SH-SY5Y (cell line): ENCODE results near the gene SNX30.

Experiments used
- GATA2 ChIP-seq: IDR thresholded peaks from 2 replicates; pipeline ENCODE4 v1.6.1; 2011; ENCODE audit warnings: mild to moderate bottlenecking, low read depth, low read length
- GATA3 ChIP-seq: IDR thresholded peaks from 2 replicates; pipeline ENCODE4 v1.6.1; 2011; ENCODE audit warnings: low read depth, mild to moderate bottlenecking, low read length, moderate library complexity

Gene SNX30

GRCh38 chr9:112861155-112861554 lies 110.6 kb downstream of the SNX30 start:
- TF ChIP-seq GATA2 (no peak), GATA3 (no peak)

- TF ChIP-seq GATA3 (no peak), GATA2 (no peak)
These were observed 111.3 kb downstream of the SNX30 start for GRCh38 chr9:112861638-112862555.

GRCh38 chr9:112863214-112863613 lies 112.7 kb downstream of the SNX30 start:
- no peak for TF ChIP-seq GATA2
- TF ChIP-seq GATA3 = no peak

- TF ChIP-seq GATA2 = no peak
- TF ChIP-seq GATA3 = no peak
These were observed 113.2 kb downstream of the SNX30 start for GRCh38 chr9:112863746-112864145.

- no peak for TF ChIP-seq GATA2
- no peak for TF ChIP-seq GATA3
These were observed 113.8 kb downstream of the SNX30 start for GRCh38 chr9:112864403-112864802.

- TF ChIP-seq GATA2 = no peak
- TF ChIP-seq GATA3 = no peak
These were observed 114.4 kb downstream of the SNX30 start for GRCh38 chr9:112864982-112865381.

GRCh38 chr9:112866662-112867274 lies 116.2 kb downstream of the SNX30 start:
- no peak for TF ChIP-seq GATA2
- no peak for TF ChIP-seq GATA3

- TF ChIP-seq GATA2 = no peak
- TF ChIP-seq GATA3 = no peak
These were observed 116.9 kb downstream of the SNX30 start for GRCh38 chr9:112867275-112867991.

GRCh38 chr9:112868461-112868860 lies 117.9 kb downstream of the SNX30 start:
- TF ChIP-seq GATA3 = no peak

- no peak for TF ChIP-seq GATA2
- TF ChIP-seq GATA3 = no peak
These were observed 118.5 kb downstream of the SNX30 start for GRCh38 chr9:112869041-112869529.

GRCh38 chr9:112869917-112870316 lies 119.4 kb downstream of the SNX30 start:
- TF ChIP-seq GATA2 (no peak), GATA3 (no peak)

GRCh38 chr9:112870556-112870955 lies 120.0 kb downstream of the SNX30 start:
- no peak for TF ChIP-seq GATA2
- TF ChIP-seq GATA3 = no peak

- TF ChIP-seq GATA3 = no peak
- TF ChIP-seq GATA2 = no peak
These were observed 121.5 kb downstream of the SNX30 start for GRCh38 chr9:112872019-112872418.

- TF ChIP-seq GATA2 (no peak), GATA3 (no peak)
These were observed 123.3 kb downstream of the SNX30 start for GRCh38 chr9:112873773-112874405.
